ENCODE data around the gene ABCC1. TPM values are rescaled to one million over a fixed set of nuclear protein-coding genes. Genes with fewer than 3 reads are reported as not detected.

The ABCC1 gene
- total RNA-seq, 1 experiment from 2014 or later, result 46.3 TPM

DNA sequence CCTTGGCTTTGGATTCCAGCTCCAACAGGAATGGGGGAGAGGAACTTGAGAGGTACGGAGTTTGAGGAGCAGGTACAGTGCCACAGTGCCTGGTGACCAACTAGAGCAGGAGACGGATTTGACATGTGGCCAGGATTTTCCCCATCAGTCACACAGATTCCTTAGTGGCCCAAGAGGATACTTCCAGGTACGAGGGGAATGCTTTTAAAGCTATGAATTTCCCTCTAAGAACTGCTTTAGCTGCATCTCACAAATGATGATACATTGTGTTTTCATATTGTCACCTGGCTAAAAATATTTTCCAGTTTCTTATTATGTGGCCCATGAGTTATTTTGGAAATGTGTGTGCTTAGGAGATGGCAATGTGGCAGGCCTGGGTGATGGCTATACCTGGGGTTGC is 175.6 kb downstream of the ABCC1 start:
- TF ChIP-seq, protein P1, sequence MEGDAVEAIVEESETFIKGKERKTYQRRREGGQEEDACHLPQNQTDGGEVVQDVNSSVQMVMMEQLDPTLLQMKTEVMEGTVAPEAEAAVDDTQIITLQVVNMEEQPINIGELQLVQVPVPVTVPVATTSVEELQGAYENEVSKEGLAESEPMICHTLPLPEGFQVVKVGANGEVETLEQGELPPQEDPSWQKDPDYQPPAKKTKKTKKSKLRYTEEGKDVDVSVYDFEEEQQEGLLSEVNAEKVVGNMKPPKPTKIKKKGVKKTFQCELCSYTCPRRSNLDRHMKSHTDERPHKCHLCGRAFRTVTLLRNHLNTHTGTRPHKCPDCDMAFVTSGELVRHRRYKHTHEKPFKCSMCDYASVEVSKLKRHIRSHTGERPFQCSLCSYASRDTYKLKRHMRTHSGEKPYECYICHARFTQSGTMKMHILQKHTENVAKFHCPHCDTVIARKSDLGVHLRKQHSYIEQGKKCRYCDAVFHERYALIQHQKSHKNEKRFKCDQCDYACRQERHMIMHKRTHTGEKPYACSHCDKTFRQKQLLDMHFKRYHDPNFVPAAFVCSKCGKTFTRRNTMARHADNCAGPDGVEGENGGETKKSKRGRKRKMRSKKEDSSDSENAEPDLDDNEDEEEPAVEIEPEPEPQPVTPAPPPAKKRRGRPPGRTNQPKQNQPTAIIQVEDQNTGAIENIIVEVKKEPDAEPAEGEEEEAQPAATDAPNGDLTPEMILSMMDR (IDR thresholded peaks at IDR 0.05; ENCODE audit: unreplicated experiment), result no peak
- Mint-ChIP-seq H3K4me3 (ENCODE audit: low read depth, unreplicated experiment) (no peak overlapping the region), H3K27me3 (ENCODE audit: unreplicated experiment) (no peaks in the 10 kb centered on the region), H3K36me3 (ENCODE audit: insufficient read depth, unreplicated experiment) (peaks cover 28% of the 10 kb centered on the region), H3K9me3 (ENCODE audit: low read depth, unreplicated experiment) (peaks cover 3% of the 10 kb centered on the region), H3K27ac (ENCODE audit: unreplicated experiment) (no peak overlapping the region), H3K4me1 (ENCODE audit: low read depth, unreplicated experiment) (no peaks in the 10 kb centered on the region)
- intact Hi-C loops (cut with micrococcal nuclease; ENCODE audit: unreplicated experiment), result no loop called here
- BruUV-seq (replicated peaks), result no TSS peak
- CTCF ChIA-PET, result no interaction called here
- DNase-seq, result no peak

DNA sequence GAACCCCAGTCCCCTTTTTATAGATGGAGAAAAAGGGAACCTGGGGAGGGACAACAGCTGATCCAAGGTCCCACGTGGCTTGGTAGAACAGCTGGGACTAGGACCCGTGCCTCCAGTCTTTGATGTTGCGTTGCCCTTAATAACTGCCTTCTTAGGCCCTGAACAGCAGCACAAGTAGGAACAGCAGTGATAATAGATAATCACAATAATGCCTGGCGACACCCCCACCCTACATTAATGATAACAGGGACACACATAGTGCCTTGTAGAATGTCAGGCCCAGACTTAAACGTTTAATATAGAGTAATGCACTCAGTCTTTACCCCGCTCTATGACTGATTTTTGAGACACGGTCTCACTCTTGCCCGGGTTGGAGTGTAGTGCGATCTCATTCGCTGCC is 177.5 kb downstream of the ABCC1 start:
- Mint-ChIP-seq H3K36me3 (ENCODE audit: insufficient read depth, unreplicated experiment) (peaks cover 39% of the 10 kb centered on the region), H3K4me1 (ENCODE audit: low read depth, unreplicated experiment) (no peaks in the 10 kb centered on the region), H3K27ac (ENCODE audit: unreplicated experiment) (no peak overlapping the region), H3K4me3 (ENCODE audit: low read depth, unreplicated experiment) (no peak overlapping the region), H3K27me3 (ENCODE audit: unreplicated experiment) (no peaks in the 10 kb centered on the region), H3K9me3 (ENCODE audit: low read depth, unreplicated experiment) (peaks cover 3% of the 10 kb centered on the region)
- CTCF ChIA-PET, result no interaction called here
- no TSS peak for BruUV-seq (replicated peaks)
- intact Hi-C loops (cut with micrococcal nuclease; ENCODE audit: unreplicated experiment), result loop anchor here (1.0 to 2.0 kb wide), 3 partner anchors 54 to 362 kb away; no protein-coding TSS in a partner anchor
- DNase-seq, result no peak
- TF ChIP-seq, protein P1 (IDR thresholded peaks at IDR 0.05; ENCODE audit: unreplicated experiment), result no peak

DNA sequence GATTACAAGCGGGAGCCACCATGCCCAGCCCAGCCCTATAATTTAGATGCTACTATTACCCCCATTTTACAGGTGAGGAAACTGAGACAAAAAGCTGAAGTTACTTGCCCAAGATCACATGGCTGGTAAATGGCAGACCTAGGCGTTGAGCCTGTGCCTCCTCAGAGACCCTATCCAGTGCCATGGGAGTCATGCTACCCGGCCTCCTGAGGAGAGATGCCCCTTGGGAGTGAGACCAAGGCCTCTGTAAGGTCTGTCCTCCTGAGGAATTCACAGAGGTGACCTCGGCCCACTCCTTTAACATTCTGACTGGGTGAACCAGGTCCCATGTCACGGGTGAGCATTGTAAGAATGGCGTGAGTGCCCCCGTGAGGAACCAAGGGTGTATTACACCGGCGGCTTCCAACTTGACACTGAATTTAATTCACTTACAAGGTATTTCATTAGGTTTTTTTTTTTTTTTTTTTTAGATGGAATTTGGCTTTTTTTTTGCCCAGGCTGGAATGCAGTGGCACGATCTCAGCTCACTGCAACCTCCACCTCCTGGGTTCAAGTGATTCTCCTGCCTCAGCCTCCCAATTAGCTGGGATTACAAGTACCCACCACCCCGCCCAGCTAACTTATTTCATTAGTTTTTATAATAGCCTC is 178.2 kb downstream of the ABCC1 start:
- Mint-ChIP-seq H3K9me3 (ENCODE audit: low read depth, unreplicated experiment) (peaks cover 3% of the 10 kb centered on the region), H3K27ac (ENCODE audit: unreplicated experiment) (no peak overlapping the region), H3K36me3 (ENCODE audit: insufficient read depth, unreplicated experiment) (peaks cover 46% of the 10 kb centered on the region), H3K4me1 (ENCODE audit: low read depth, unreplicated experiment) (no peaks in the 10 kb centered on the region), H3K4me3 (ENCODE audit: low read depth, unreplicated experiment) (no peak overlapping the region), H3K27me3 (ENCODE audit: unreplicated experiment) (no peaks in the 10 kb centered on the region)
- intact Hi-C loops (cut with micrococcal nuclease; ENCODE audit: unreplicated experiment), result loop anchor here (1.0 to 2.0 kb wide), 3 partner anchors 55 to 362 kb away; no protein-coding TSS in a partner anchor
- TF ChIP-seq, protein P1 (IDR thresholded peaks at IDR 0.05; ENCODE audit: unreplicated experiment), result peak; percentile 92
- no TSS peak for BruUV-seq (replicated peaks)
- peak; percentile 84 for DNase-seq
- CTCF ChIA-PET, result interaction anchor here (0.7 to 0.9 kb wide), 7 partner anchors 151 to 357 kb away, joined by 3 to 6 read pairs (median 4); partner anchors contain the start of gene CEP20

DNA sequence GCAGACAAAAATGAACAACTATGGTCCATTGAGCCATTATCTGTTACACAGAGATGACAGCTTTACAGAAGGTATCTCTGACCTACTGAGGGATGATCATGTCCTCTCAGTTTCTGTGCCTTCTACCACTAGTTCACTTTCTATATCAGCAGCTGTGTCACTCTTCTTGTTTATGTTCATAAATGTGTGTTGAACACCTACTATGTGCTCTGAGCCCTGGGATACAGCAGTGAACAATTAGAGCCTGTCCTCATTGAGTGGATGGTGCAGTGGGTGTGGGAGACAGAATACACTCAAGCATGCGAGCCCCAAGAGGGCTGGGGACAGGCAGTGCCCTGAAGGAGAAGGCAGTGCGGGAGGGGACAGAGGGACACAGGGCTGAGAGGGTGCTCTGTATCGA is 181.8 kb downstream of the ABCC1 start:
- intact Hi-C loops (cut with micrococcal nuclease; ENCODE audit: unreplicated experiment), result no loop called here
- H3K36me3 Mint-ChIP-seq (ENCODE audit: insufficient read depth, unreplicated experiment), result peaks cover 60% of the 10 kb centered on the region
- H3K27me3 Mint-ChIP-seq (ENCODE audit: unreplicated experiment), result no peaks in the 10 kb centered on the region
- no peak overlapping the region for H3K4me3 Mint-ChIP-seq (ENCODE audit: low read depth, unreplicated experiment)
- TF ChIP-seq, protein P1 (IDR thresholded peaks at IDR 0.05; ENCODE audit: unreplicated experiment), result no peak
- BruUV-seq (replicated peaks), result no TSS peak
- no peaks in the 10 kb centered on the region for H3K9me3 Mint-ChIP-seq (ENCODE audit: low read depth, unreplicated experiment)
- peaks cover 12% of the 10 kb centered on the region for H3K4me1 Mint-ChIP-seq (ENCODE audit: low read depth, unreplicated experiment)
- H3K27ac Mint-ChIP-seq (ENCODE audit: unreplicated experiment), result no peak overlapping the region
- no peak for DNase-seq
- CTCF ChIA-PET, result no interaction called here

Data from Calu3 (cell line).